K562 (cell line): ENCODE results near the gene TMBIM4. TPM values are rescaled to one million over a fixed set of nuclear protein-coding genes. Genes with fewer than 3 reads are reported as not detected.

Experiments
- ATAC-seq: fragments of 200-7000 bp; cut with Tn5 transposase; 3 replicates; pipeline ENCODE4 v1.9.1; 2020; ENCODE audit warnings: moderate library complexity
- BruUV-seq: library from RNA; stranded (reverse); fragments of 400-500 nt; replicated peaks from 2 replicates; lab custom pipeline; 2021; lab: Mats Ljungman, UMichigan
- CTCF ChIA-PET: fragments of 300-600 bp; formaldehyde crosslinking; extraction: SDS; loops from one replicate; lab custom pipeline; 2021; ENCODE audit warnings: low intra/inter-chr PET ratio; lab: Yijun Ruan, JAX
- POLR2A ChIA-PET: fragments of 300-600, 350-650 bp; sonication (Branson Sonifier 250); formaldehyde crosslinking; extraction: SDS; loops from one replicate; lab custom pipeline; 2021; ENCODE audit warnings: antibody characterized with exemption, inconsistent platforms; lab: Yijun Ruan, JAX
- DNase-seq, 4 experiments: peaks; one replicate each; pipeline versions ENCODE4 v3.0.0 to v3.0.0-alpha.2; 2011 to 2018; ENCODE audit warnings: low spot score in 3 of 4, mixed read lengths in 3 of 4; ENCODE audit errors: extremely low read depth in 1 of 4
- FAIRE-seq: peaks from 2 replicates; lab custom pipeline; 2011; peaks lifted over from hg19 to GRCh38; lab: Jason Lieb, UNC
- H2AFZ ChIP-seq: 2 replicates; pipeline ENCODE4 v1.6.0; 2011; ENCODE audit warnings: low read depth, low read length, control low read depth, inconsistent platforms
- H3K27ac ChIP-seq: fragments of 200-600 bp; 3 replicates; pipeline ENCODE4 v1.8.0; 2011; ENCODE audit warnings: low read depth, mild to moderate bottlenecking, control low read depth, inconsistent platforms, low read length, moderate library complexity, mixed read lengths; ENCODE audit errors: extremely low read depth
- H3K27me3 ChIP-seq, 2 experiments: fragments of 300-600 bp in 1 of 2; 2 replicates in 1 of 2; 3 replicates in 1 of 2; pipeline versions ENCODE4 v1.6.0 to v1.8.0; 2011; ENCODE audit warnings: inconsistent platforms in 2 of 2, low read length in 2 of 2, mild to moderate bottlenecking in 1 of 2, mixed read lengths in 1 of 2, moderate library complexity in 1 of 2; ENCODE audit not compliant: control insufficient read depth in 2 of 2, insufficient read depth in 2 of 2
- H3K36me3 ChIP-seq: fragments of 300-600 bp; 3 replicates; pipeline ENCODE4 v1.8.0; 2011; ENCODE audit warnings: mild to moderate bottlenecking, low read length, inconsistent platforms; ENCODE audit not compliant: control insufficient read depth, insufficient read depth
- H3K4me1 ChIP-seq, 2 experiments: fragments of 200-600 bp in 1 of 2; replicated peaks in 1 of 2; 2 replicates in 1 of 2; 3 replicates in 1 of 2; pipeline versions ENCODE4 v1.5.1 to v1.8.0; 2011; ENCODE audit warnings: inconsistent platforms in 2 of 2, low read length in 2 of 2, mild to moderate bottlenecking in 1 of 2, mixed read lengths in 1 of 2, moderate library complexity in 1 of 2; ENCODE audit not compliant: control insufficient read depth in 2 of 2, insufficient read depth in 2 of 2
- H3K4me2 ChIP-seq: 2 replicates; pipeline ENCODE4 v1.6.1; 2011; ENCODE audit warnings: low read length, control low read depth, inconsistent platforms, mixed read lengths; ENCODE audit not compliant: insufficient read depth
- H3K4me3 ChIP-seq: fragments of 200-600 bp; sonication (generic), shearing (Covaris generic); 2 replicates; pipeline ENCODE4 v1.5.1; 2016; ENCODE audit warnings: control low read depth, inconsistent platforms
- H3K79me2 ChIP-seq: fragments of 200-600 bp; 3 replicates; pipeline ENCODE4 v1.8.0; 2011; ENCODE audit warnings: low read length, inconsistent platforms; ENCODE audit not compliant: control insufficient read depth, insufficient read depth
- H3K9ac ChIP-seq, 2 experiments: 2 replicates each; pipeline versions ENCODE4 v1.6.0 to v1.6.1; 2011; ENCODE audit warnings: low read depth in 2 of 2, low read length in 2 of 2, control low read depth in 1 of 2, inconsistent platforms in 1 of 2, mild to moderate bottlenecking in 1 of 2, mixed read lengths in 1 of 2; ENCODE audit not compliant: insufficient read depth in 1 of 2
- H3K9me1 ChIP-seq: one replicate; pipeline ENCODE4 v1.6.0; 2011; ENCODE audit warnings: inconsistent platforms, mild to moderate bottlenecking, low read length, moderate library complexity; ENCODE audit not compliant: control insufficient read depth, insufficient read depth
- H3K9me3 ChIP-seq: replicated peaks from 2 replicates; pipeline ENCODE4 v1.5.1; 2011; ENCODE audit warnings: low read depth, low read length, inconsistent platforms; ENCODE audit not compliant: control insufficient read depth, insufficient read depth
- H4K20me1 ChIP-seq: replicated peaks from 2 replicates; pipeline ENCODE4 v1.6.1; 2011; ENCODE audit warnings: low read length, inconsistent platforms, mixed read lengths; ENCODE audit not compliant: control insufficient read depth, insufficient read depth
- ARNT ChIP-seq, 2 experiments: fragments of 450-650 bp; IDR thresholded peaks; 2 replicates each; pipeline ENCODE4 v1.6.1; 2016; ENCODE audit warnings: mild to moderate bottlenecking in 1 of 2
- ATF7 ChIP-seq: fragments of 450-650 bp; IDR thresholded peaks from 2 replicates; pipeline ENCODE4 v1.7.1; 2014; ENCODE audit warnings: mild to moderate bottlenecking, moderate library complexity
- BMI1 ChIP-seq: fragments of 150-350 bp; IDR thresholded peaks from 2 replicates; pipeline ENCODE4 v1.6.1; 2014; ENCODE audit warnings: low read length
- HIVEP1 ChIP-seq: fragments of 250-450 bp; sonication (Bioruptor Pico); IDR thresholded peaks from 2 replicates; pipeline ENCODE4 v1.4.0; 2020; ENCODE audit warnings: mild to moderate bottlenecking
- NFRKB ChIP-seq: fragments of 450-650 bp; IDR thresholded peaks from 2 replicates; pipeline ENCODE4 v1.6.1; 2016; ENCODE audit warnings: low read depth
- RBM14 ChIP-seq: fragments of 200-400 bp; formaldehyde crosslinking; IDR thresholded peaks from 2 replicates; pipeline ENCODE4 v1.6.1; 2018; ENCODE audit warnings: low read depth, mild to moderate bottlenecking, low read length, moderate library complexity, borderline replicate concordance; ENCODE audit not compliant: insufficient read depth
- SIRT6 ChIP-seq: IDR thresholded peaks from one replicate; pipeline ENCODE4 v1.6.1; 2012; ENCODE audit warnings: low read depth, mild to moderate bottlenecking, control low read depth, inconsistent platforms, low read length, moderate library complexity
- SNRNP70 ChIP-seq: fragments of 200-400 bp; formaldehyde crosslinking; optimal IDR thresholded peaks from 2 replicates; pipeline ENCODE3; 2017; ENCODE audit warnings: low read depth, low read length
- ZFX ChIP-seq: sonication (generic); formaldehyde crosslinking; IDR thresholded peaks from 2 replicates; pipeline ENCODE4 v1.8.0; 2022; ENCODE audit warnings: mild to moderate bottlenecking, missing genetic modification reagents, moderate library complexity
- WGBS: fragments of 100-300 bp; shearing (Covaris generic); methylation state at CpG from one replicate; pipeline ENCODE4 v1.1.6; 2016; ENCODE audit warnings: low coverage, mixed read lengths; ENCODE audit not compliant: insufficient coverage; ENCODE audit errors: missing lambda C conversion rate; 5-methylcytosine and 5-hydroxymethylcytosine counted together
- in situ Hi-C: fragments of 300-500 bp; cut with MboI; formaldehyde crosslinking; loops from 4 replicates; pipeline ENCODE4 v1.15.0; 2018; ENCODE audit warnings: inconsistent platforms, mixed read lengths
- intact Hi-C: fragments of 100-400 bp; cut with micrococcal nuclease; formaldehyde crosslinking; loops from 2 replicates; pipeline ENCODE4 v1.14.2; 2022
- polyA plus RNA-seq, 8 experiments: library from polyadenylated mRNA; depleted of rRNA in 4 of 8; stranded (reverse) in 5 of 8; unstranded in 3 of 8; fragments of >200 nt; fragmentation: Nextera tagmentation in 2 of 8; fragmentation: Illumina TruSeq in 1 of 8; extraction: Ambion mirVana in 2 of 8; extraction: Trizol in 1 of 8; gene quantifications; 2 replicates each; pipeline versions ENCODE4 v1.2.1 to v1.2.3, GENCODE V29; 2011 to 2014; ENCODE audit warnings: inconsistent platforms in 1 of 8, missing spikeins in 1 of 8
- total RNA-seq, 7 experiments: library from RNA; depleted of rRNA in 6 of 7; stranded (reverse); fragments of >200 nt in 6 of 7; fragmentation: Illumina TruSeq in 2 of 7; extraction: Trizol in 2 of 7; gene quantifications; 2 replicates each; pipeline versions ENCODE4 v1.2.1 to v1.2.3, GENCODE V29; 2011 to 2021; ENCODE audit warnings: low replicate concordance in 1 of 7
- TF ChIP-seq, protein P1 (sequence below): fragments of 250-450 bp; sonication (Bioruptor Pico); IDR thresholded peaks from 2 replicates; pipeline ENCODE4 v1.4.0; 2020; ENCODE audit warnings: mild to moderate bottlenecking
- TF ChIP-seq, protein P2 (sequence below): fragments of 250-450 bp; sonication (Bioruptor Pico); IDR thresholded peaks from 2 replicates; pipeline ENCODE4 v1.8.0; 2022; ENCODE audit warnings: inconsistent platforms
- TF ChIP-seq, protein P3 (sequence below), 3 experiments: fragments of 200-800 bp in 1 of 3; fragments of 250-450 bp in 1 of 3; fragments of 450-650 bp in 1 of 3; sonication (Bioruptor Pico) in 1 of 3; sonication (Bioruptor generic) in 1 of 3; formaldehyde crosslinking in 1 of 3; IDR thresholded peaks; 2 replicates each; pipeline versions ENCODE4 v1.6.1 to v1.8.0; 2016 to 2022; ENCODE audit warnings: mild to moderate bottlenecking in 2 of 3, missing genetic modification characterization in 2 of 3, missing compliant biosample characterization in 1 of 3, moderate library complexity in 1 of 3

TMBIM4 gene
- total and polyA plus RNA-seq, 9 of the 15 experiments (the other 6 are each of a cell fraction or from before 2014, with no cell fraction given): 18.6 to 272 (median 50.0) TPM

DNA sequence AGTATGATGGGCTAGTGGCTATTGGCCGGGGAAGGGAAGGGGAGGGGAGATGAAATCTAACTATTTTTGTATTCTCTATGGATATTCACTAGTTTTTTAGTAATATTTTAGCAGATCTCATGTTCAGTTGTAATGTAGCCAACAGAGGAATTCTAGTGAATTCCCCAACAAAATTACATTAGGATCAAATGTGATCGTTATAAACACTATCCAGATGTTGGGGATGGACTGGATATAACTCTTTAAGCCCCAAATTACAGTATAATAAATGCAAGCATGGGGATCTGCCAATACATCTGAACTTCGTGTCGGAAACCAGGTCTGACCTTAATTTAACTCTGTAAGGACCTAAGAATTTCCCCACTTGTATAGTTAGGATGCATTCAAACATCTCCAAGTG lies 60.7 kb downstream of the TMBIM4 start:
- H3K9me1 ChIP-seq: no peaks in the 10 kb centered on the region
- TF ChIP-seq, protein P1, sequence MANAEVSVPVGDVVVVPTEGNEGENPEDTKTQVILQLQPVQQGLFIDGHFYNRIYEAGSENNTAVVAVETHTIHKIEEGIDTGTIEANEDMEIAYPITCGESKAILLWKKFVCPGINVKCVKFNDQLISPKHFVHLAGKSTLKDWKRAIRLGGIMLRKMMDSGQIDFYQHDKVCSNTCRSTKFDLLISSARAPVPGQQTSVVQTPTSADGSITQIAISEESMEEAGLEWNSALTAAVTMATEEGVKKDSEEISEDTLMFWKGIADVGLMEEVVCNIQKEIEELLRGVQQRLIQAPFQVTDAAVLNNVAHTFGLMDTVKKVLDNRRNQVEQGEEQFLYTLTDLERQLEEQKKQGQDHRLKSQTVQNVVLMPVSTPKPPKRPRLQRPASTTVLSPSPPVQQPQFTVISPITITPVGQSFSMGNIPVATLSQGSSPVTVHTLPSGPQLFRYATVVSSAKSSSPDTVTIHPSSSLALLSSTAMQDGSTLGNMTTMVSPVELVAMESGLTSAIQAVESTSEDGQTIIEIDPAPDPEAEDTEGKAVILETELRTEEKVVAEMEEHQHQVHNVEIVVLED (CRISPR knock-in tag): no peak
- TF ChIP-seq BMI1 (no peak), SIRT6 (no peak), SNRNP70 (no peak), HIVEP1 (no peak), RBM14 (no peak), ARNT (IDR thresholded peaks at IDR 0.05) (no peak), ATF7 (no peak), ZFX (CRISPR knock-in tag) (no peak), NFRKB (no peak)
- TF ChIP-seq, protein P2, sequence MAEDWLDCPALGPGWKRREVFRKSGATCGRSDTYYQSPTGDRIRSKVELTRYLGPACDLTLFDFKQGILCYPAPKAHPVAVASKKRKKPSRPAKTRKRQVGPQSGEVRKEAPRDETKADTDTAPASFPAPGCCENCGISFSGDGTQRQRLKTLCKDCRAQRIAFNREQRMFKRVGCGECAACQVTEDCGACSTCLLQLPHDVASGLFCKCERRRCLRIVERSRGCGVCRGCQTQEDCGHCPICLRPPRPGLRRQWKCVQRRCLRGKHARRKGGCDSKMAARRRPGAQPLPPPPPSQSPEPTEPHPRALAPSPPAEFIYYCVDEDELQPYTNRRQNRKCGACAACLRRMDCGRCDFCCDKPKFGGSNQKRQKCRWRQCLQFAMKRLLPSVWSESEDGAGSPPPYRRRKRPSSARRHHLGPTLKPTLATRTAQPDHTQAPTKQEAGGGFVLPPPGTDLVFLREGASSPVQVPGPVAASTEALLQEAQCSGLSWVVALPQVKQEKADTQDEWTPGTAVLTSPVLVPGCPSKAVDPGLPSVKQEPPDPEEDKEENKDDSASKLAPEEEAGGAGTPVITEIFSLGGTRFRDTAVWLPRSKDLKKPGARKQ: no peak
- TF ChIP-seq, protein P3, sequence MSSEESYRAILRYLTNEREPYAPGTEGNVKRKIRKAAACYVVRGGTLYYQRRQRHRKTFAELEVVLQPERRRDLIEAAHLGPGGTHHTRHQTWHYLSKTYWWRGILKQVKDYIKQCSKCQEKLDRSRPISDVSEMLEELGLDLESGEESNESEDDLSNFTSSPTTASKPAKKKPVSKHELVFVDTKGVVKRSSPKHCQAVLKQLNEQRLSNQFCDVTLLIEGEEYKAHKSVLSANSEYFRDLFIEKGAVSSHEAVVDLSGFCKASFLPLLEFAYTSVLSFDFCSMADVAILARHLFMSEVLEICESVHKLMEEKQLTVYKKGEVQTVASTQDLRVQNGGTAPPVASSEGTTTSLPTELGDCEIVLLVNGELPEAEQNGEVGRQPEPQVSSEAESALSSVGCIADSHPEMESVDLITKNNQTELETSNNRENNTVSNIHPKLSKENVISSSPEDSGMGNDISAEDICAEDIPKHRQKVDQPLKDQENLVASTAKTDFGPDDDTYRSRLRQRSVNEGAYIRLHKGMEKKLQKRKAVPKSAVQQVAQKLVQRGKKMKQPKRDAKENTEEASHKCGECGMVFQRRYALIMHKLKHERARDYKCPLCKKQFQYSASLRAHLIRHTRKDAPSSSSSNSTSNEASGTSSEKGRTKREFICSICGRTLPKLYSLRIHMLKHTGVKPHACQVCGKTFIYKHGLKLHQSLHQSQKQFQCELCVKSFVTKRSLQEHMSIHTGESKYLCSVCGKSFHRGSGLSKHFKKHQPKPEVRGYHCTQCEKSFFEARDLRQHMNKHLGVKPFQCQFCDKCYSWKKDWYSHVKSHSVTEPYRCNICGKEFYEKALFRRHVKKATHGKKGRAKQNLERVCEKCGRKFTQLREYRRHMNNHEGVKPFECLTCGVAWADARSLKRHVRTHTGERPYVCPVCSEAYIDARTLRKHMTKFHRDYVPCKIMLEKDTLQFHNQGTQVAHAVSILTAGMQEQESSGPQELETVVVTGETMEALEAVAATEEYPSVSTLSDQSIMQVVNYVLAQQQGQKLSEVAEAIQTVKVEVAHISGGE (CRISPR knock-in tag; IDR thresholded peaks at IDR 0.05): no peak
- H3K79me2 ChIP-seq: no peaks in the 10 kb centered on the region
- no peak overlapping the region for H3K9ac ChIP-seq
- BruUV-seq: no TSS peak
- no peaks in the 10 kb centered on the region for H3K9me3 ChIP-seq
- H3K4me3 ChIP-seq: no peak overlapping the region
- no peaks in the 10 kb centered on the region for H4K20me1 ChIP-seq
- no peaks in the 10 kb centered on the region for H3K27me3 ChIP-seq
- H3K27ac ChIP-seq: no peak overlapping the region
- FAIRE-seq: no peak
- POLR2A ChIA-PET: no interaction called here
- no peak for ATAC-seq
- no peaks in the 10 kb centered on the region for H3K36me3 ChIP-seq
- in situ Hi-C loops: no loop called here
- no peak overlapping the region for H2AFZ ChIP-seq
- intact Hi-C loops: loop anchor here (5.0 to 10.0 kb wide), 2 partner anchors 124 to 802 kb away; no protein-coding TSS in a partner anchor
- H3K4me2 ChIP-seq: no peak overlapping the region
- 3% methylated on average over 4 of the region's 4 CpGs for WGBS
- no peak for DNase-seq
- CTCF ChIA-PET: no interaction called here
- no peaks in the 10 kb centered on the region for H3K4me1 ChIP-seq
